K562 (cell line): ENCODE data around the gene RGS3. TPM values are rescaled to one million over a fixed set of nuclear protein-coding genes. Genes with fewer than 3 reads are reported as not detected.

Experiments used
- FOXA1 ChIP-seq: fragments of 450-650 bp; IDR thresholded peaks from 2 replicates; pipeline ENCODE4 v1.6.1; 2016; ENCODE audit warnings: mild to moderate bottlenecking, borderline replicate concordance
- MGA ChIP-seq: fragments of 450-650 bp; IDR thresholded peaks from 2 replicates; pipeline ENCODE4 v1.6.1; 2016; ENCODE audit warnings: mild to moderate bottlenecking, moderate library complexity
- polyA plus RNA-seq, 8 experiments: library from polyadenylated mRNA; depleted of rRNA in 4 of 8; stranded (reverse) in 5 of 8; unstranded in 3 of 8; fragments of >200 nt; fragmentation: Nextera tagmentation in 2 of 8; fragmentation: Illumina TruSeq in 1 of 8; extraction: Ambion mirVana in 2 of 8; extraction: Trizol in 1 of 8; gene quantifications; 2 replicates each; pipeline versions ENCODE4 v1.2.1 to v1.2.3, GENCODE V29; 2011 to 2014; ENCODE audit warnings: inconsistent platforms in 1 of 8, missing spikeins in 1 of 8
- total RNA-seq, 7 experiments: library from RNA; depleted of rRNA in 6 of 7; stranded (reverse); fragments of >200 nt in 6 of 7; fragmentation: Illumina TruSeq in 2 of 7; extraction: Trizol in 2 of 7; gene quantifications; 2 replicates each; pipeline versions ENCODE4 v1.2.1 to v1.2.3, GENCODE V29; 2011 to 2021; ENCODE audit warnings: low replicate concordance in 1 of 7

Gene RGS3
- total and polyA plus RNA-seq, 9 of the 15 experiments (the other 6 are each of a cell fraction or from before 2014, with no cell fraction given), result 0.08 to 2.9 (median 0.95) TPM

DNA sequence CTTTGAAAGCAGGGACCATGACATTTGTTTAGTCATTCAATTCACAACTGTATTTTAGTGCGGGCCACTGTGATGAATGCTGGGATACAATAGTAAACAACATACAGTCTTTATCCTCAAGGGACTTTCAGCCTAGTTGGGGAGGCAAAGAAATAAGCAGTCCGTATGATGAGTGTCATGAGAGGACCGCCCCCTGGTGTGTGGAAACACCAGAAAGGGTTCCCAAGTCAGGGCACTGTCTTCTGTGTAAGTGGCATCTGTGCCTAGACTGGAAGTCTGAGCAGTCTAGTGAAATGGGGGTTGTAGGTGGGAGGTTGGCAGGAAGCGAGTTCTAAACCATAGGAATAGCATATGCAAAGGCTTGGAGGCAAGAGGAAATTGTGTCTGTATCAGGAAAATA lies 46.2 kb upstream of the RGS3 start (continued):
- no peak for TF ChIP-seq MGA
- no peak for TF ChIP-seq FOXA1
